GM18502 (cell line): Measurements from ENCODE around the gene RELB.
A peak's percentile ranks its signal among the peaks of the same experiment; 100 is the strongest.
"Not testable (repeated sequence)": the region's sequence is repeated elsewhere in the genome, so short reads cannot be mapped to it uniquely, and the experiment has no call there.

Experiments used
- ATAC-seq: cut with Tn5 transposase; IDR thresholded peaks from one replicate; pipeline ENCODE4 v1.9.1; 2021; ENCODE audit warnings: mild to moderate bottlenecking; ENCODE audit not compliant: unreplicated experiment, poor library complexity

Gene RELB, protein sequence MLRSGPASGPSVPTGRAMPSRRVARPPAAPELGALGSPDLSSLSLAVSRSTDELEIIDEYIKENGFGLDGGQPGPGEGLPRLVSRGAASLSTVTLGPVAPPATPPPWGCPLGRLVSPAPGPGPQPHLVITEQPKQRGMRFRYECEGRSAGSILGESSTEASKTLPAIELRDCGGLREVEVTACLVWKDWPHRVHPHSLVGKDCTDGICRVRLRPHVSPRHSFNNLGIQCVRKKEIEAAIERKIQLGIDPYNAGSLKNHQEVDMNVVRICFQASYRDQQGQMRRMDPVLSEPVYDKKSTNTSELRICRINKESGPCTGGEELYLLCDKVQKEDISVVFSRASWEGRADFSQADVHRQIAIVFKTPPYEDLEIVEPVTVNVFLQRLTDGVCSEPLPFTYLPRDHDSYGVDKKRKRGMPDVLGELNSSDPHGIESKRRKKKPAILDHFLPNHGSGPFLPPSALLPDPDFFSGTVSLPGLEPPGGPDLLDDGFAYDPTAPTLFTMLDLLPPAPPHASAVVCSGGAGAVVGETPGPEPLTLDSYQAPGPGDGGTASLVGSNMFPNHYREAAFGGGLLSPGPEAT

DNA sequence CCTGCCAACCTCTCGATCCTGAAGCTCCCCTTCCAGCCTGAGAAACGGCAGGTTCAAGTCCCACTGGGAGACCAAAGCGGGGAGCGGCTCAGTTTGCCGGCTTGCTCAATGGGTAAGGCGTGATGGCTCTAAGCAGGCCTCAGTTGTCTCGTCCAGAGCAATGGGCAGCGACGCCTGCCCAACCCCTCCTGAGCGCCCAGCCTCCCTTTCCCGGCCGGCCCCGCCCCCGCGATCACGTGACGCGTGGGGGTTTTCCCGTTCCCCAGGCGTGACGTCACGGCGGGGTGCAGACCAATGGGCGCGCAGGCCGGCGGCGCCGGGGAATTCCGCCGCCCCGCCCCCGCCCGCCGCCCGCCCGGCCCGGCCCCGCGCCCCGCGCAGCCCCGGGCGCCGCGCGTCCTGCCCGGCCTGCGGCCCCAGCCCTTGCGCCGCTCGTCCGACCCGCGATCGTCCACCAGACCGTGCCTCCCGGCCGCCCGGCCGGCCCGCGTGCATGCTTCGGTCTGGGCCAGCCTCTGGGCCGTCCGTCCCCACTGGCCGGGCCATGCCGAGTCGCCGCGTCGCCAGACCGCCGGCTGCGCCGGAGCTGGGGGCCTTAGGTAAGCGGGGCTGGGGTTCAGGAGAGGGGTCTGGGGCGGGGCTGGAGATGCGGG, at the start of gene RELB:
Gene RELB (plus strand): TSS at position 378 of the 653 bp plus-strand sequence. CDS start 116 bp downstream, at position 494.
- peak; percentile 50 for ATAC-seq

DNA sequence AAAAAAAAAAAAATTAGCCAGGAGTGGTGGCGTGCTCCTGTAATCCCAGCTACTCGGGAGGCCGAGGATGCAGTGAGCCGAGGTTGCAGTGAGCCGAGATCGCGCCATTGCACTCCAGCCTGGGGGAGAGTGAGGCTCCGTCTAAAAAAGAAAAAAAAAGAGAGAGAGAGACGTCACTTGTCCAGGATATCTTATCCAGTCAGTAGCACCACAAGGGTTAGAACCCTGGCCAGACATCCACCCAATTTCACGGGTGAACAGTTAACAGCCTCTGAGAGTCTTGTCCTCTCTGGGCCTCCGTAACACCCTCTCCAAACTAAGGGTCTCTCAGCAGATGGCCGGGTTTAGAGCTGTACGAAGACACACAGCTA, 47.0 kb upstream of the RELB start:
- ATAC-seq: no peak

GRCh38 chr19:44954649-44955504, 46.4 kb upstream of the RELB start, which contains the start of gene CLPTM1:
Gene CLPTM1 (plus strand): TSS chr19:44955380. CDS start chr19:44955396, 16 bp downstream.
- peak; percentile 86 for ATAC-seq

GRCh38 chr19:44955505-44956439, 45.5 kb upstream of the RELB start:
- ATAC-seq: no peak

GRCh38 chr19:44957526-44957925, 43.7 kb upstream of the RELB start:
- ATAC-seq: no peak

- no peak for ATAC-seq
Observed at GRCh38 chr19:44958090-44958489, 43.2 kb upstream of the RELB start.

DNA sequence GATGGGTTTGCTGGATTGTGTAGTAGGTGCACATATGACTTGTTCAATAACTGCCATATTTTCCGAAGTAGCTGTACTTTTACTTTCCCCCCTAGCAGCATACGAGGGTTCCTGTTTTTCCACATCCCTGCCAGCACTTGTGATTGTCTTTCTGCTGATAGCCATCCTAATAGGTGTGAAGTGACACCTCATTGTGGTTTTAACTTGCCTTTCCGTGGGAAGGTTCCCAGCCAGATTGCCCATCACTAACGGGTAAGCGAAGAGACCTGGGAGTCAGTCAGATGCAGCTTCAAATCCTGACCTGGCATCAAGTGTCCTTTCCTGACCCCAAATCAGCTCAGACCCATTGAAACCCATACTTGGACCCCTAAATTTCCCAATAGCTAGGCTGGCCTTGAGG, 41.6 kb upstream of the RELB start:
- ATAC-seq: no peak

DNA sequence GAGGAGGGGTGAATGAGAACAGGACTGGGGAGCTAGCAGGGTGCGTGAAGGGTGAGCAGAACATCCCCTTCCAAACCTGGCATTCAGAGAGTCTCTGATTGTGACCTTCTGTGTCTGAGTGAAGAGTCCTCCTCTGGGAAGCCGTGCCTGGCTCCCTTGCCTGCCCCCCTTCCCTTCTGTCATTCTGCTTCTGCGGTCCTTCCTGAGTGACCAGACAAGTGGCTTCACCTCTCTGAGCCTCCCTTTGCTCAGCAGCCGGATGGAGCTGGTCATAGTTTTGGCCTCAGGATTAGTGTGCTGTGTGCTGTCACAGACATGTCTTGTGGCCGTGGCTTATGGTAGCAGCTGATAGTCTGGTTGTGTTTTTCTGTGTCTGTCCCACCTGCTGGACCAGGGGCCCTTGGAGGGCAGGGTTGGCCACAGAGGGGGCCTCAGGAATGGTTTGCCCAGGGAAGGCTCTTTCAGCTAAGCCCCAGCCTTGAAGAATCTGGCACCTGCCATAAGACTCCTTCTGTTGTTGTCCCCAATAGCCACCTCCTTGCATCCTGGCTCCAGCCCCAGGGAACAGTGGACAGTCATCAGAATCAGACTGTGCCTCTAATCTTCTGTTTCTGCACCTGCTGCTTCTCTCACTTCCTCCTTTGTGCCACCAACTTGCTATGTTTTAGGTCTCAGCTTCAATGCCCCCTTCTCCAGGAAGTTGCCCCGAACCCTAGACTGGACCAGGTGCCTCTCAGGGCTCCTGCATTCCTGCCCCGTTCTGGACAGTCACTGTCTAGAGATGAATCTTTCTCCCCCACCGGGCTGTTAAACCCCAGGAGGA, 40.1 kb upstream of the RELB start:
- ATAC-seq: no peak

GRCh38 chr19:44961821-44962220, 39.4 kb upstream of the RELB start:
- ATAC-seq: no peak

DNA sequence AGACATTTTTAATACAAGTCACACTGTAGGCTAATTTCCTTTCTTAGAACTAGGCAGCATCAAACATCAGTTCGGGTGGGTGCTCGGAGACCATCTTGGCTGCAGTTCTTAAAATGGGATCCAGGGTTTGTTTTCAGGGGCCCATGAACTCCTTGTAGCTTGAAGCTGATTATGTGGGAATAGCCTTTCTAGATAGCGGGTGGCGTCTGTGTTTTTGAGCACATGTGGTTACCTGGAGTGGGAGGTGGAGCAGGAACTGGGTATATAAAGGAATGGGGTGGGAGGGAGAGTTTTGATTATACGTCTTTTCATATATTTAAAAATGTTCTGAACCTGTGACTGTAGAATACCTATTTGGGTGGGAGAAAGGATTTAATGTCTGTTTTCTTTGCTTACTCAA, 33.1 kb upstream of the RELB start:
- ATAC-seq: no peak

GRCh38 chr19:44968670-44969069, 32.6 kb upstream of the RELB start:
- no peak for ATAC-seq

DNA sequence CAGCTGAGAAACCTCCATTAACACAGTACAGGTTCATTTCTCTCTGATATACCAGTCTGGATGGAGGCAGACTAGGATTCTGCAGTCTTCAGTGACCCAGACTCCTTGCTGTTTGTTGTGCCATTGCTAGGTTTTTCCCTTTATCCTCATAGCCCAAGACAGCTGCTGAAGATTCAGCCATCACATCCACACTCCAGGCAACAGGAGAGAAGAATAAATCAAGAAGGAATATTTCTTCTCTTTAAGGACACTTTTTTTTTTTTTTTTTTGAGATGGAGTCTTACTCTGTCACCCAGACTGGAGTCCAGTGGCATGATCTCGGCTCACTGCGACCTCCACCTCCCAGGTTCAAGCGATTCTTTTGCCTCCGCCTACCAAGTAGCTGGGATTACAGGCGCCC, 31.8 kb upstream of the RELB start:
- no peak for ATAC-seq

DNA sequence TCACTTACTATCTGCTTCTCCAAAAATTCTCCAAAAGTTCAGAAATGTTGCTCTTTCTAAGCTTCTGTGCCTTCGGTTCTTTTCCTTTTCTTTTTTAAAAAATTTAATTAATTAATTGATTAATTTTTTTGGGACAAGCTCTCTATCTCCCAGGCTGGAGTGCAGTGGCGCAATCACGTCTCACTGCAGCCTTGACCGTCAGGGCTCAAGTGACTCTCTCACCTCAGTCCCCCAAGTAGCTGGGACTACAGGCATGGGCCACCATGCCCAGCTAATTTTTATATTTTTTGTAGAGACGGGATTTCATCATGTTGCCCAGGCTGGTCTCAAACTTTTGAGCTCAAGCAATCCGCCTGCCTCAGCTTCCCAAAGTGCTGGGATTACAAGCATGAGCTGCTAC, 29.8 kb upstream of the RELB start:
- ATAC-seq: not testable (repeated sequence)

DNA sequence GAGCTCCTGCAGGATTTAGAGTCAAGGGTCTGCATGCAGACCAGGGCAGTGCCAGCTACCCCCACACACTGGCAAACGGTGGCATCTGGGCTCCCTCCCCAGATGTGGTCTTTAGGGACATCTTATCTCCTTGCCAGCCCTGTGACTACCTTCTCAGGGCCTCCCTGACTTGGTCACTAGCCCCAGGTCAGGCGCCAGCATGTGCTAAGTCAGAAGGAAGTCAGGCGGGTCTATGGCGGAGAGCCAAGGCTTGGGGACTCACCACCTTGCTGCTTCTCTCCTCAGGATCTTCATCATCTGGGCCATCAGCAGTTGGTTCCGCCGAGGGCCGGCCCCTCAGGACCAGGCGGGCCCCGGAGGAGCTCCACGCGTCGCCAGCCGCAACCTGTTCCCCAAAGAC, 28.5 kb upstream of the RELB start:
- no peak for ATAC-seq

DNA sequence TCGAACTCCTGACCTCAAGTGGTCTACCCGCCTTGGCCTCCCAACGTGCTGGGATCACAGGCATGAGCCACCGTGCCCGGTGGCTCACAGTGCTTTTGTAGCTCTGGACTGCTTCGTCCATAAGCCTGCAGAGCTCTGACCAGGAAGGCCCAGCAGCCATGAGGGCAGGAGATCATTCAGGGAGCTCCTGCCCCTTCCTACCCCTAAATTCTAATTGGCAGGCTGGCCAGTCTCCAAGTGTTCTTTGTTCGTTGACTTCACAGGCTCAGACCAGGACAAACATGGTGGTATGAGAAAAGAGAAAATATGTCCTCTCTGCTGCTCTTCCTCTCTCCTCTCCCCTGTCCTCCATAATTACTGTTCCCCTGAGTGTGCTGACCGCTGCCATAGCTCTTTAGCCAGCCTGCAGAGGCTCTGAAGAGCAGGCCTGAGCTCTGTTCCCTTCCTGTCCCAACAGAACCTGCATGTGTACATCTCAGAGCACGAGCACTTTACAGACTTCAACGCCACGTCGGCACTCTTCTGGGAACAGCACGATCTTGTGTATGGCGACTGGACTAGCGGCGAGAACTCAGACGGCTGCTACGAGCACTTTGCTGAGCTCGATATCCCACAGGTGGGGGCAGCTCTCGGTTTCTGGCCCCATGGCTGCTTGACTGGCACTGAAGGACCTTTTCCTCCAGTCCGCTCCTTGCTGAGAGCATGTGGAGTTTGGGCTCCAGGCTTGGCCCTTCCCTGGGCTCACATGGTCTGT, 27.1 kb upstream of the RELB start:
- no peak for ATAC-seq

DNA sequence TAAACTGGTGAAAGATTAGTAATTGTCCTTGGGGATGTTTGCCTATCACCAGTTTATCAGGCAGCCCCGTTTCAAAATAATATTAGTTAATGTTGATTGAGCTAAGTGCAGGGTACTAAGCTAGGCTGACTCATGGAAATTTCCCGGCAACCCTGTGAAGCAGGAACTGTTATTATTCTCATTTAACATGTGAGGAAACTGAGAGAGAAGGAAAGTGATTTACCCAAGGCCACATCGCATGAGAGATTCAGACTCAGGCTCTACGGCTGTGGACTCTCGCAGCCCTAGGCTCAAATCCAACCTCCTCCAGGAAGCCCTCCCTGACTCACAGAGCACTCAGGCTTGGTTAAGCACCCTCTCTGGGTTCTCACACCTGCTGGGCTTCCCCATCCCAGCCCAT, 26.4 kb upstream of the RELB start:
- ATAC-seq: no peak

DNA sequence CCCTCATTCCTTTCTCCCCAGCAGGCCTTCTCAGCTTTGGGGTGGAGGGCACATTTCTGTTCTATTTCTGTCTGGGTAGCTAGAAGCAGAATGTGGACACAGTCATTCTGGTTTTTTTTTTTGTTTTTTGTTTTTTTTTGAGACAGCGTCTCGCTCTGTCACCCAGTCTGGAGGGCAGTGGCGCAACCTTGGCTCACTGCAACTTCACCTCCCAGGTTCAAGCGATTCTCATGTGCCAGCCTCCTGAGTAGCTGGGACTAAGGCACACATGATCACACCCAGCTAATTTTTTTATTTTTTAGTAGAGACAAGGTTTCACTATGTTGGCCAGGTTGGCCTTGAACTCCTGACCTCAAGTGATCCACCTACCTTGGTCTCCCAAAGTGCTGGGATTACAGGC, 25.8 kb upstream of the RELB start:
- no peak for ATAC-seq

DNA sequence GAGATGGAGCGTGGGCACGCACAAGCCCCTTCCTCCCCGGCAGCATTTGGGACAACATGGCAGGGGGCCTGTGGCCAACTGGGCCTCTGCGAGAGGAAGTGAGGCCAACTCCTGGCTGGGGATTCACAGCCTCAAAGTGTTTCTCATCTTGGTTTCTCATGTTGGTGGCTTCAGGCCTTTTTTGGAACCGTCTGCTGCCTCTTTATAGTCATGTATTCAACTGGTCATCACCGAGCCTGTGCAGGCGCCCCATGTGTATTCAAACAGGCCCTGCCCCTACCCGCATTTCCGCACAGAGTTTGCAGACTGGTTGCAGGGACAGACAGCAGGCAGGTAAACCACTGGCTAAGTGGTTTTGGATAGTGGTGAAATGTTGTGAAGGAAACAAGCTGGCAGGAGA, 17.3 kb upstream of the RELB start:
- no peak for ATAC-seq
